Dedifferentiated amniotic fluid mesenchymal stem cell (primary cell): ENCODE data around the gene TTLL3.
"Not testable (repeated sequence)": the region's sequence is repeated elsewhere in the genome, so short reads cannot be mapped to it uniquely, and the experiment has no call there.

Experiments
- DNase-seq: peaks from one replicate; pipeline ENCODE4 v3.0.0-alpha.2; 2016; ENCODE audit errors: extremely low spot score

TTLL3 gene, protein sequence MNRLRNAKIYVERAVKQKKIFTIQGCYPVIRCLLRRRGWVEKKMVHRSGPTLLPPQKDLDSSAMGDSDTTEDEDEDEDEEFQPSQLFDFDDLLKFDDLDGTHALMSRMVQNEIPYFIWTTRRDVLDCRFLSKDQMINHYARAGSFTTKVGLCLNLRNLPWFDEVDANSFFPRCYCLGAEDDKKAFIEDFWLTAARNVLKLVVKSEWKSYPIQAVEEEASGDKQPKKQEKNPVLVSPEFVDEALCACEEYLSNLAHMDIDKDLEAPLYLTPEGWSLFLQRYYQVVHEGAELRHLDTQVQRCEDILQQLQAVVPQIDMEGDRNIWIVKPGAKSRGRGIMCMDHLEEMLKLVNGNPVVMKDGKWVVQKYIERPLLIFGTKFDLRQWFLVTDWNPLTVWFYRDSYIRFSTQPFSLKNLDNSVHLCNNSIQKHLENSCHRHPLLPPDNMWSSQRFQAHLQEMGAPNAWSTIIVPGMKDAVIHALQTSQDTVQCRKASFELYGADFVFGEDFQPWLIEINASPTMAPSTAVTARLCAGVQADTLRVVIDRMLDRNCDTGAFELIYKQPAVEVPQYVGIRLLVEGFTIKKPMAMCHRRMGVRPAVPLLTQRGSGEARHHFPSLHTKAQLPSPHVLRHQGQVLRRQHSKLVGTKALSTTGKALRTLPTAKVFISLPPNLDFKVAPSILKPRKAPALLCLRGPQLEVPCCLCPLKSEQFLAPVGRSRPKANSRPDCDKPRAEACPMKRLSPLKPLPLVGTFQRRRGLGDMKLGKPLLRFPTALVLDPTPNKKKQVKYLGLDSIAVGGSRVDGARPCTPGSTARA

DNA sequence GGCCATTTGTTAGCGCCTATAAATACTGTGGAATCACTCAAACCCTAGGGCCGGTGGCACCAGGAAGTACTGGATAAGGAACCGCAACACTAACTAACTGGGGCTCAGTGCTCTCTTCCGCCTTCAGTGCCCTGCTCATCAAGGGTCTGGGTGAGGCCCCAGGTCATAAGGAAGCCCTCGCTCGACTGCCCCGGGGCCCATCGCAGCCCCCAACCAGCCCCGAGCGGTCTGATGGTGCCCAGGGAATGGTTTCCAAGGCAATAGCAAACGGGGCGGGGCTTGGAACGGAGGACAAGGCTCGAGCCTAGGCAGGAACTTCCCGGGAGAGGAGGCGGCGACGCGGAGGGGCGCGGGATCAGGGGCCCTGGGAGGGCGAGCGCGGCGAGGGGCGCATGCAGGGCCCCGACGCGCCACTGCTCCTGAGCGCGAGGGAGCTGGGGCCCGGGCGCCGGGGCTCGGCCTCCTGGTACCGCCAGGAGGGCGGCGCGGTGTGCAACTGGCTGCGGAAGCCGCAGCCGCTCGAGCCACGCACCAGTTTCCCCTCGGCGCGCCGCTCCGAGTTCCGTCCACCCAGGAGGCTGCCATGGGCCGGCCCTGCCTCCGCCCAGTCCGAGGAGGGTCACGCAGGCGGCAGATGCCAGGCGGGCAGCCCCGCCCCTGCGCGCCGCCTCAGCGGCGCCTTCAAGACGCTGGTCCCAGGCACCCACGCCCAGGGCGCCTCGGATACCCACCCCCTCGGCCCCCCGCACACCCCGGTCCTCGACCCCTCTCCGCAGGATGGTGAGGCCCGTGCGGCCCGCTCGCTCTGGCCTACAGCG, at the start of gene TTLL3:
TSS of gene TTLL3 (plus strand) at position 648 of the 818 bp plus-strand sequence. CDS start 400 bp downstream, outside the sequence.
- DNase-seq, result peak; percentile 41

DNA sequence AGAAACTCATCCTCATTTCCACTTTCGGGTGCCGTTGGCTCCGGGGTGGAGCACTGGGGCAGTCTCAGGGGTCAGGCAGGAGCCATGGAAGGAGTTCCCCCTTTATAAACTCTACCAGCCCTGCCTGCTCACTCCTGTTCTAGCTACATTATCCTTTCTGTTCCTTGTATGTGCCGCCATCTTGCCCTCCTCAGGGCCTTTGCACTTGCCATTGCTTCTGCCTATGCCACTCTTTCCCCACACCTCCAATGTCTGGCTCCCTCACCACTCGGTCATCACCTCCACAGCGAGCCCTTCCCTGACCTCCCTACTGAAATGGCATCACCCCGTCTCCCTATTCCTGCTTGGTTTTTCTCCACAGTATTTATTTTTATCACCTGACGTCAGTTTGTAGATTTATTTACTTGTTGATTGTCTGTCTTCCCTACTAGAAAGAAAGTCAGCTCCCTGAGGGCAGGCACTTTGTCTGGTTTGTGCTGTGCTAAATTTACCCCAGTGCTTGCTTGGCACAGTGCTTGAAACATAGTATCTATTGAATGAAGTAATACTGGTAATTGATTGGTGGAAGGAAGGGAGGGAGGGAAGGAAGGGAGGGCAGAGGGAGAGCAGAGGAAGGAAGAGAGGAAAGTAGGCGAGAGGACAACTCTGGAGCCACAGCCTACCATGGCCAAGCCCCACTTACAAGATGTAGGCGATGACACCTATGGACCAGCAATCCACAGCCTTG, 49.1 kb upstream of the TTLL3 start:
- DNase-seq, result no peak

DNA sequence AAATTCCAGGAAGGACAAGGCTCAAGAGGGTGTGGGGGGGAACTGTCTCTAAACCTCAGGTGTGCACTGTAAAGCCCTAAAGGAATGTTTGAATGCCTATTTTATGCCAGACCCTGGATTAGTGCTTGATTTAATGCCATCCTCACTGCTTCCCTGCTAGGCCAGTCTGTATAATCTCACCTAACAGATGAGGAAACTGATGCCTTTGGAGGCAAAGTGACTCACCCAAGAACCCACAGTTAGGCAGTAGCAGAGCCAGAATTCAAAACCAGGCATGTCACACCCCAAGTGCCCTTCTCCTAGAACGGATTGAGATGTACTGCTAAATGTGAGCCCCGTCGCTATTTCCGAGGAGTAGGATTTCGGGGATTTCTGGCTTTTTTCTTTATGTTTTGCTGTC, 48.1 kb upstream of the TTLL3 start:
- DNase-seq, result no peak

DNA sequence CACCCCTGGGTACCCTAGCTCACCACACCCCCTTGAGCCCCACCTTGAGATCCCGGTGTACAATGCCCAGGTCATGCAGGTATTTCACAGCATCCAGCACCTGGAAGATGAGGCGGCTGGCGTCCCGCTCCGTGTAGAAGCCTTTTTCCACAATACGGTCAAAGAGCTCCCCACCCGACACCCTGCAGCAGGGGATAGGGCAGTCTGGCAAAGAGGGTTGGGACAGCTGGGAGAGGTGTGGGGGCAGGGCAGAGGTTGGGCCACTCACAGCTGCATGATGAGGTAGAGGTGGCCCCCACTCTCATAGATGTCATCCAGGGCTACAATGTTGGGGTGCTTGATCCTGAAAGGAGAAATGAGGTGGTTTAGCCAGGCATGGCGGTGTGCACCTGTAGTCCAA, 47.2 kb upstream of the TTLL3 start:
- DNase-seq, result no peak

DNA sequence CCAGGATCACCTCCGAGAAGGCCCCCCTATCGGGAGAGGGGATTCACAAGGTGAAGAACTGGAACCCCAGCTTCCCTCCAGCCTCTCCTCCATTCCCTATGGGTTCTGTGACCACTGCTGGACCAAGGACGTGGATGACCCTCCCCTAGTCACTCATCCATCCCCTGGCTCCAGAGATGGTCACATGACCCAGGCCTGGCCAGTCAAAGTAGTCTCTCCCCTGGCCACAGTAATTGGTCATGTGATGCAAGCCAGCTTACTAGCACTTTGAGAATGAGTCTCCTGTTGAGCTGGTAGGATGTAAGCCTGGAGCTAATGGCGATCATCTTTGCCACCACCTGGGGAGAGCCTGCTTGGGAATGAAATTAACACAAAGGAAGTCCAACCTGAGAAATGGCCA, 44.2 kb upstream of the TTLL3 start:
- DNase-seq, result no peak

DNA sequence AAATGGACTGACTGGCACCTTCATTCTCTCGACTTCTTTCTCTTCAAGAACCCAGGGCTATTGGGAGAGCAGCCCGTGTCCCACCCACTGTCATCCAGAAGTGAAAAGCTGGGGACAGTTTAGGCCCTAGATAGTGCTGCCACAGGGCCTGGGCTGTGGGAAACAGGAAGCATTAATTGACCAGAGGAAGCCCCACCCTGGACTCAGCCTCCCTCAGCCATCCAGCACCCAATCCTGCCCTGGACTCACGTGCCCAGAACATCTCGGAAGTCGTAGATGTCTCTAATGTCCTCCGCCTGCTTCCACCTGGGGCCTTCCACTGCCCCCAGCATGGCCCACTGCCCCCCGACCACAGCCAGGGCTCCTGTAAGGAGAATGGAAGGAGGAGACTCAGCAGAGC, 42.6 kb upstream of the TTLL3 start:
- DNase-seq, result no peak

DNA sequence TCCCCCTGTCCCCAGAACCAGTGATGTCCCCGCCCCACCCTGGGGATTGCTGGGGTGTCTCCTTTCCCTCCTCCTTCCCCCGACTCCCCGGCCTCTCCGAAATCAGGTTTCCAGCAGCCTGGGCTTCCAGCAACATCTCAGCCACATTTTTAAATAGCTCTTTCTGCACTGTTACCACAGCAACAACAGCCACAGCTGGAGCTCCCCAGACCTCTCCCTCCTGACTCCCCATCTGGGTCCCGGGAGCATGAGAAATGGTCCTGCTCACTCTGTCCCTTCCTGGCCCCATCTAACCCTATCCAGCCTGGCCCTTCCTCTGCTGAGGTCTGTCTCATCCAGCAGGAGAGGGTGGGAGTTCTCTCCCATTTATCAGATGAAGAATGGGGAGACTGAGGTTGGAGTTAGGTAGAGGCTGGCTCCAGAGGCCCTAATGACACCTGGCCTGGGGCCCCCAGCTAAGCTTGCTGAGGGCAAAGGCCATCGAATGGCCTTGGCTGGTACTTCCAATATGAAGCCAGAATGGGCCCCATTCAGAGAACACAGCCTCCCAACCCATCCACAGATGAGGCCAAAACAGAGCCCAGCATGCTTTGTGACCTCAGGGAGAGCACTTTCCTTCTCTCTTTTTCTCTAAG, 41.8 kb upstream of the TTLL3 start:
- no peak for DNase-seq

DNA sequence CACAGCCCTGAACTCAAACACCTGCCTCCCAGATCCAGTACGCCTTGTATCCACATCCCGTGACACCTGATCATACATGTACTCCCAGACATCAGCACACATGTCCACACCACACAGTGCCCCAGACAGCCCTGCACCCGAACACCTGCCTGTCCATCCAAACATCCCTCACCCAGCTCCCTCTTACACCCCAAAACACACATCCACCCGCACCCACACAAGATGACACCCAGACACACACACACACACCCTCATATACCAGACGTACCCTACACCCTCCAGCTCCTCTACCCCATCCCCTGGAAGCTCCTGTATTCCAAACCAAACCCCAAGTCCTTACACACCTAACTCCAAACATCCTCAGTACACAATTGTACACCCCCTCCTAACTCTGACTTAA, 41.0 kb upstream of the TTLL3 start:
- DNase-seq, result no peak

DNA sequence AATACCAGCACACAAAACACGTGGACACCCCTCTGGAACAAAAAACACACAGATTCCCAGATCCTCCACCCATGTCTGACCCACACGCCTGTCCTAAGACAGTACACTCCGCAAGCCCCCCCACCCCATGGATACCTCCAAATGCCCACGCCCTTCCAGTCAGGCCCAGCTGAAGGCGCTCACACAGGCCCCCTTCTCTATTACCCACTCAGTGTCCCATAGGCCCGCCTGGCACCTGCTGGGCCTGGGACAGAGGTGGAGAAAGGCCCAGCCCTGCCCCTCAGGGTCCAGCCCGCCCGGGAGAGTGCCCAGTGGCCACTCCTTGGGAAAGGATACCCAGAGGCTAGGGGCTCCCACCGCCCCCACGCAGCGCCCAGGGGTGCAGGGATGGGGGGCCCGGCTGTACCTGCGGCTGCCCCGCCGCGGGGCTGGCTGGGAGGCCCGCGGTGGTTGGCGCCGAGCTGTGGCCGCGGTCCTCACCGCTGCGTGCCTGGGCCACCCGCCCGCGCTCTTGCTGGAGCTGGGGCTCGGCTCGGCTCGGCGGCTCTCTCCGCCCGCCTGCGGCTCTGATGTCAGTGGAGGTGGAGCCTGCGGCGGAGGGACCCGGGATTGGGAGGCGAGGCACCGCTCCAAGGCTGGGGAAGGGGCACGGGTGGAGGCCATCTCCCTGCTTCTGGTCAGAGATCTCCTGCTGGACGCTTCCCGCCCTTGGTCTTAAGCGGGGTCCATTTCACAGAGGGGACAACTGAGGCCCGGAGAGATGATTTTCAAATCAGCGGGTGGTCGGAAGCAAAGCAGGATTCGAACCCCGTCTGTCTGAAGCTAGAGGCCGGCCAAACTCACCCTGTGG, 40.4 kb upstream of the TTLL3 start, which contains the start of gene CAMK1:
TSS of gene CAMK1 (minus strand) at position 522 of the 850 bp plus-strand sequence. CDS start 2,198 bp downstream, outside the sequence.
- peak; percentile 74 for DNase-seq

DNA sequence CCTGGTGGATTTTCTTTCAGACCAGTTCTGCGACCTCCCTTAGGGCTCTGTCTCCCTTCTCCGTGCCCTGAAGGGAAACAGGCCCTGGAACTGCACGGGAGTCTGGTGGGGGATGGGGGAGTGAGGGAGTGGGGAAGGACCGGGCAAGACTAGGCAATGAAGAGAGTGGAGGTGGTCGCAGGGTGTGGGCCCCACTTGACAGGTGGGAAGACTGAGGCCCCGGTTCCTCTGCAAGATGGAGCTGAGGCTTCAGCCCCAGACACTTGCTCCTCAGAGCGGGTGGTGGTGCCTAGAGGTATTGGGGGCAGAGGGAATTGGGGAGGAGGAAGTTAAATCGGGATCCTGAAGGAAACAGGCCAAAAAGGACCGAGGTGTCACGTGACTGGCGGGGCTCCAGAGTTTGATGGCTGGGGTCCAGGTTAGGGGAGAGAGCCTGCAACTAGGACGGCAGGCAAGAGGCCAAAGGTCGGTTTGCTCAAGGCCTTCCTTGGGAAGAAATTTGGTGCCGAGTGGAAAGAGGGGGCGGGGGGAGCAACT, 39.7 kb upstream of the TTLL3 start:
- no peak for DNase-seq

DNA sequence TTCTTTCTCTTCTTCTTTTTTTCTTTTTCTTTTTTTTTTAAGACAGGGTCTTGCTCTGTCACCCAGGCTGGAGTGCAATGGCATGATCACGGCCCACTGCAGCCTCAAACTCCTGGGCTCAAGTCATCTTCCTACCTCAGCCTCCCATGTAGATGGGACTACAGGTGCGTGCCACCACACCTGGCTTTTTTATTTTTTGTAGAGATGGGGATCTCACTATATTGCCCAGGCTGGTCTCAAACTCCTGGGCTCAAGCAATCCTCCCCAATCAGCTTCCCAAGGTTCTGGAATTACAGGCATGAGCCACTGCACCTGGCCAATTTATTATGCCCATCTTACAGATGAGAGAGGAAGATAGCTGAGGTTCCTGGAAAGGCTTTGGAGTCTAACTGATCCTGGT, 39.1 kb upstream of the TTLL3 start:
- not testable (repeated sequence) for DNase-seq

DNA sequence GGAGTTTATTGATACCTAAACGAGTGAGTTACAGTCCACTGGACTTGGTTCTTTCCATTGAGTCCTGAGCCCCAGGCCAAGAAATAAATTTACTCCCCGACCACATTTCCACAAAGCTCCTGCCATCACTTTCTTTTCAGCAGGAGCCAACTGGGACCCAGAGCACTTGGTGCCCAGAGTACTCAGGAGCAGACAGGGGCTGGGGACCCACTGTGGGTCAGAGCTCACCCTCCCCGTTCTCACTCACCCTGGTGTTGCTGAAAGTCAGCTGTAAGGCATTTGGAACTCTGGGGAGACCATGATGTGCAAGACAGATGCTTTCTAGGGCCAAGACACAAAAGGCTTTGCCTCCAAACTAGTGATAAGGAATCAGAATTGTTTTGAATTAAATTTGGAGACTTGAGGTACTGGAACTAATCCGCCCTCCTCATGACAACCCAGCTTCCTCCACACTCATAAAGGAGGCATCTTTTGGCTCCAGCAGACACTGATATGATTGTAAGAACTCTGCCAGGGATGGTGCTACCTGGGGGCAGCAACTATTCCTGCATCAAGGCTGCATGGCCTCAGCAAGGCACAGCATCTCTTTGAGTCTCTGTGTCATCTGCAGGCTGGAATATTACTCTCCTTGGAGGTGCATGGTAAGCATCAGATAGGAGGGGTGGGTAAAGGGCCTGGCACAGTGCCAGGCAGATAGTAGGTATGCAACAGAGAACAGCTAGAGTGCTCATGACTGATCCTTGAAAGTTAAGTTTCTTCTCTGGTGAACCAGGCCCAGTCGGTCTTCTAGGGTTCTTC, 33.0 kb upstream of the TTLL3 start:
- DNase-seq, result no peak

DNA sequence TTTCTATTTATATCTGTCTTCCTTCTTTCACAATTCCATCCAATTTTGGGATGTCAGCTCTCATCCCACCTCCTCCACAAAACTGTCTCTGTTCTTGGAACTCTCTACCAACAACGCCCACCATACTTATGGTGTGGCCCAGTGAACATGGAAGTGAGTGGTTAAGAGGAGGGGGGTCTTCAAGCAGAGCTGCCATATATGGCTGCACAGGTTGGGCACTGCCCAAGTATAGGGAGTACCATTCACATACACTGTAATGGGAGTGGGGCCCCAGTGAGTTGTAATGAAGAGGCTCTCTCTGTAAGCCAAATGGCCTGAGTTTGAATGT, 32.4 kb upstream of the TTLL3 start:
- no peak for DNase-seq

DNA sequence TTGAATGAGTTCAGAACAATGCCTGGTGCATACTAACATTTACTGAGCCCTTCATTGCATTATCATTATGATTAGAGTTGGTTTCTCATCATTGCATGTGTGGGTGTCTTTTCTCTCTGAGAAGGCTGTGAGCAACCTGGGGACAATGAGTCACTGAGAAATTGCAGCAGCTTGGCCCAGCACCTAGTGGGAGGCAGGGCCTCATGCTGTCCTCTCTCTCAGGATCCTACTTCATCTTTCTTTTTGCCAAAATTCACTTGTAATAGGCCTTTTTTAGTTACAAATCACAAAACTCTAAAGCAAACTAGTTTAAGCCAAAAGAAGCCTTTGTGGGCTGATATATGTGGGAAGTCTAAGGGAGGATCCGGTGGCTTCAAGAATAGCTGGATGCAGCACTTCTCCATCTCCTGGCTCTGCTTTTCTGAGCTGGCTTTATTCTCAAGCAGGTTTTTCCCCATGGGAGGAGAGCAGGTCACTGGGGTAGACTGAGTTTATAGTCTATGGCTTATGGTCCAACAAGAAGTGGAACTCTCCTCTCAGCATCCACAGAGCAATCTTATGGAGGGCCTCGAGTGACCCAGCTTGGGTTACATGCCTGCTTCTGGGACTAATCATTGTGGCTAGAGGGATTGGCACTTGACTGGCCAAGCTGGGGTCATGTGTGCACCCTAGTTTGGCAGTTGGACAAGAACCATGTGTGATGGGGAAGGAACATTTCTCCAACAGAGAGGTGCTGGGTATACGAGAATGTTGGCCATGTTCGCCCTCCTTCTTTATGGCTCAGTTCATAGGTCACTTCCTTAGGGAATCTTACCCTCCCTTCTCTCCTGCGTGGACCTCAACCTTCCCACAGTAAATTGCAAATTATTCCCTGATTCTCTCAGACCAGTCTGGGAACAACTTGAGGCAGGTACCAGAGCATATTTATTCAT, 31.7 kb upstream of the TTLL3 start:
- DNase-seq, result peak; percentile 59

DNA sequence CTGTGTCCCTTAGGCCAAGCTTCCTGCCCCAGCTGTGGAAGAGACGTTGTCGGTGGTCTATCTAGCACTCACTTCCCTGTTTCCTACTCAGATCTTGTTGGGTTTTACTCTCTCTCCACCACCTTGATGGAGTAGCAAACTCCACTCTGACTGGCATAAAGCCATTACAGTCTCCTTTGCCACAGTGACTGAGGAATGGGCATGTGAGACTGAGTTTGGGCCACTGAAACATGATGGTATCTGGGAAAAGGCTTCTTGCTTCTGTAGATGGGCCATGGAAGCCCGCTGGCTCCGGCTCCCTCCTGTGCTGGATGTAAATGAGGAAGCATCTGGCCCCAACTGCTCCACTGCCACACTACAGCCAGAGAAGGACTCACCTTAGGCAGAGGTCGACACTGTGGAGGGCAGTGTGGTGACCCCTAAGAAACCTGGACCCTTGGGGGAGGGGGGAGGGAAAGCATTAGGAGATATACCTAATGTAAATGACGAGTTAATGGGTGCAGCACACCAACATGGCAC, 30.9 kb upstream of the TTLL3 start:
- no peak for DNase-seq

DNA sequence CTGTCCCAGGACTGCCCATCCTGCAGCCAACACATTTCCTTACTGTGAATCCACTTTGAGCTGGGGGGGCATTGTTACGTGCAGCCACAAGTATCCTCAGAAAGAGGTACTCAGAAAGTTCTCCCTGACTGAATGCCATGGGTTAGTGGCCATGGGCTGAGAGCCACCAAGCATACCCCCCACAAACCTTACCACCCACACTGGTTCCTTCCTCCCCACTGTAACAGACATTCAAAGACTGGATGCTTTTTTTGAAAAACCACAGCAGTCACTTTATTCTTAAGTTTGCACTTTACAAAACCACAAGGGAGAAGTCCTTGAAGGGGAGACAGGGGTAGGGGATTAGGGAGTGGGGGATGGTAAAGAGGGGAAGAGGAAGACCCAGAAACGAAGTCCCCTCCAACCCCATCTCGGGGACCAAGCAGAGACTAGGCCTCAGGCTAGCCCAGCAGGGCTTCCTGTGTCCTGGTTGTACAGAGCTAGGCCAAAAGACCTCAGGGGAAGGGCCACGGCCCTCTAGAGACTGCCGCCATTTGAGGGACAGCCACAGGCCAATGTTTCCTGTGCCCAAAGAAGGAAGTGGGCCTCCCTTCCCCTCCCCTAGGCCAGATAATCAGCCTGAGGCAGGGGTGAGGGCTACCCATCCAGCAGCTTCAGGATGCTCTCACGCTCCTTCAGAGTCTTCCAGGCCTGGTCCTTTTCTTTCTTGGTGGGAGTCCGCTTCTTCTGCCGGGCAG, 30.2 kb upstream of the TTLL3 start:
- DNase-seq, result no peak

DNA sequence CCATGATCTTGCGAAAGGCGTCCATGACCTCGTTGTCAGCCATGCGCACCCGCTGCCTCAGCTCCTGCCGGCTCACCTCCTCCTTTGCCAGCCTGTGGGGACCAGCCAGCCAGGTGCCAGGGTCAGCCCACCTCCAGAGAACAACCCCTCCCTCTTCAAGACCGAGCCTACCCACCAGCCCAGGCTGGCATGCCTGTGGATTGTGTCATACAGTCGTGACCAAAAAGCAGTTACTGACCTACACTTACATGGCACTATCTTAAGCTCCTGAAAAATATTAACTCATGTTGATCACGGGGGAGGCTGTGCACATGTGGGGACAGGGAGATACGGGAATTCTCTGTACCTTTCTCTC, 29.6 kb upstream of the TTLL3 start:
- DNase-seq, result no peak
